Measurements from ENCODE around the gene SIDT1. TPM values are rescaled to one million over a fixed set of nuclear protein-coding genes. Genes with fewer than 3 reads are reported as not detected.
"Not testable (repeated sequence)": the region's sequence is repeated elsewhere in the genome, so short reads cannot be mapped to it uniquely, and the experiment has no call there.

SIDT1 gene
- total RNA-seq, 2 experiments from 2014 or later = 19.0 to 19.7 TPM

GRCh38 chr3:113634782-113635474 is 102.6 kb downstream of the SIDT1 start:
- H3K27me3 Mint-ChIP-seq = no peaks in the 10 kb centered on the region
- no peak overlapping the region for H3K4me3 Mint-ChIP-seq
- DNase-seq (no peak), ATAC-seq (no peak)
- H3K9me3 Mint-ChIP-seq (ENCODE audit: low read depth) = no peaks in the 10 kb centered on the region
- CTCF ChIA-PET = no interaction called here
- intact Hi-C loops (cut with DNase I, micrococcal nuclease) = no loop called here
- POLR2A ChIA-PET = interaction anchor here (0.6 kb wide), 1 partner anchor 33 kb away, joined by 3 read pairs; no protein-coding TSS in a partner anchor
- no peak overlapping the region for H3K27ac Mint-ChIP-seq
- peaks cover 6% of the 10 kb centered on the region for H3K36me3 Mint-ChIP-seq (ENCODE audit: low read depth)
- H3K4me1 Mint-ChIP-seq = no peaks in the 10 kb centered on the region

- H3K4me1 Mint-ChIP-seq; CTCF ChIA-PET; intact Hi-C loops (cut with DNase I, micrococcal nuclease); DNase-seq; H3K9me3 Mint-ChIP-seq (ENCODE audit: low read depth); H3K27ac Mint-ChIP-seq; ATAC-seq; H3K27me3 Mint-ChIP-seq; H3K4me3 Mint-ChIP-seq; H3K36me3 Mint-ChIP-seq (ENCODE audit: low read depth): not testable (repeated sequence)
- POLR2A ChIA-PET = interaction anchor here (0.6 kb wide), 1 partner anchor 32 kb away, joined by 3 read pairs; no protein-coding TSS in a partner anchor
Observed at GRCh38 chr3:113636034-113636433, 103.7 kb downstream of the SIDT1 start.

- no peaks in the 10 kb centered on the region for H3K4me1 Mint-ChIP-seq
- H3K9me3 Mint-ChIP-seq (ENCODE audit: low read depth) = no peaks in the 10 kb centered on the region
- no peak overlapping the region for H3K27ac Mint-ChIP-seq
- ATAC-seq = no peak
- intact Hi-C loops (cut with DNase I, micrococcal nuclease) = no loop called here
- H3K27me3 Mint-ChIP-seq = no peaks in the 10 kb centered on the region
- DNase-seq = no peak
- peaks cover 2% of the 10 kb centered on the region for H3K36me3 Mint-ChIP-seq (ENCODE audit: low read depth)
- ChIA-PET CTCF (interaction anchor here (0.7 kb wide), 1 partner anchor 309 kb away, joined by 3 read pairs; no protein-coding TSS in a partner anchor), POLR2A (no interaction called here)
- no peak overlapping the region for H3K4me3 Mint-ChIP-seq
Observed at GRCh38 chr3:113637756-113638155, 105.4 kb downstream of the SIDT1 start.

DNA sequence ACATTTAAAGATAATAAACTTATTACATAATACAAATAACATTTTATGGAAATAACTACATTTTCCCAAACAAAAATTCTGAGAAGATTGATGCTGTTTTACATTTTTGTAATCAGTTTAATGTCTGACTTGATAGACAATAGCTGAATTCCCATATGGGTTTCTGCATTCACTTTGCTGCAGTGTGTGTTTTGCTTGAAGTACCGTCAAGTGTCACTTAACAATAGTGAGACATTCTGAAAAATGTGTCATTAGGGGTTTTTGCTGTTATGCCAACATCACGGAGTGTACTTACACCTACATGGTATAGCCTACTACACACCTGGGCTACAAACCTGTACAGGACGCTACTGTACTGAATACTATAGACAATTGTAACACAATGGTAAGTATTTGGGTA is 106.6 kb downstream of the SIDT1 start:
- ATAC-seq (no peak), DNase-seq (no peak)
- Mint-ChIP-seq H3K9me3 (ENCODE audit: low read depth) (peaks cover under 1% of the 10 kb centered on the region), H3K4me3 (no peak overlapping the region), H3K27ac (no peak overlapping the region), H3K4me1 (no peaks in the 10 kb centered on the region), H3K27me3 (no peaks in the 10 kb centered on the region), H3K36me3 (ENCODE audit: low read depth) (peaks cover 2% of the 10 kb centered on the region)
- intact Hi-C loops (cut with DNase I, micrococcal nuclease) = no loop called here
- POLR2A ChIA-PET = no interaction called here
- CTCF ChIA-PET = no interaction called here

DNA sequence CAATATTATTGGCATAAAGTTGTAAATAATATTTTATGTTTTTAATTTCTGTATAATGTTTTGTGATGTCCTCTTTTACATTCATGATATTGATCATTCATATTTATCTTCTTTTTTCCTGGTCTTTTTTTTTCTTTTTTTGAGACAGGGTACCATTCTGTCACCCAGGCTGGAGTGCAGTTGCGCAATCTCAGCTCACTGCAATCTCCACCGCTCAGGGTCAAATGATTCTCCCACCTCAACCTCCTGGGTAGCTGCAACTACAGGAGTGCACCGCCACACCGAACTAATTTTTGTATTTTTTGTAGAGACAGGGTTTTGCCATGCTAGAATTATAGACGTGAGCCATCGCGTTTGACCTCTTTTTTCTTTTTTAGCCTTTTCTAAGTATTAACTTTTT is 111.2 kb downstream of the SIDT1 start:
- Mint-ChIP-seq H3K27ac (no peak overlapping the region), H3K27me3 (no peaks in the 10 kb centered on the region), H3K4me3 (no peak overlapping the region), H3K9me3 (ENCODE audit: low read depth) (peaks cover 18% of the 10 kb centered on the region), H3K4me1 (no peaks in the 10 kb centered on the region), H3K36me3 (ENCODE audit: low read depth) (peaks cover 10% of the 10 kb centered on the region)
- intact Hi-C loops (cut with DNase I, micrococcal nuclease) = no loop called here
- ATAC-seq (no peak), DNase-seq (no peak)
- POLR2A ChIA-PET = no interaction called here
- CTCF ChIA-PET = interaction anchor here (0.5 to 1.2 kb wide), 3 partner anchors 16 to 289 kb away, joined by 3 to 4 read pairs (median 4); no protein-coding TSS in a partner anchor

DNA sequence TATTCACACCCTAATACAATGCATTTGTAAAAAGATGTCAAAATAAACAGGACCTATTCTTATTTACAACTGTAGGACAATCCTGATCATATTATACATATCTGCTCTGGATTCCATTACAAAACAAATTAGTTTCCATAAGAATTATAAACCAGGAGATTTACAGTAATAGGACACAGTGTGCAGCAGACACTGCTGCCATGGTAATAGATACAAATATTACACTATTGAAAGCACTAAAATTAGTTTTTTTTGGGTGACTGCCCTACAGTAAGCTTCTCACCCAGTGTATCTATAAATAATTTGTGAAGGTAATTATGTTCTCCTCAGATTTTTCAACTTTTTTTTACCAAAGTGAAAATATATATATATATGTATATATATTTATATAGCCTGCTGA is 116.2 kb downstream of the SIDT1 start:
- Mint-ChIP-seq H3K9me3 (ENCODE audit: low read depth) (peaks cover 18% of the 10 kb centered on the region), H3K4me3 (no peak overlapping the region), H3K27me3 (no peaks in the 10 kb centered on the region), H3K4me1 (no peaks in the 10 kb centered on the region), H3K36me3 (ENCODE audit: low read depth) (peaks cover 10% of the 10 kb centered on the region), H3K27ac (no peak overlapping the region)
- intact Hi-C loops (cut with DNase I, micrococcal nuclease) = no loop called here
- DNase-seq (no peak), ATAC-seq (no peak)
- POLR2A ChIA-PET = no interaction called here
- CTCF ChIA-PET = no interaction called here

GRCh38 chr3:113649174-113649845 is 117.0 kb downstream of the SIDT1 start:
- ChIA-PET CTCF (interaction anchor here (1.0 to 1.9 kb wide), 2 partner anchors 12 to 72 kb away, joined by 3 to 5 read pairs; no protein-coding TSS in a partner anchor), POLR2A (interaction anchor here (0.6 kb wide), 1 partner anchor 92 kb away, joined by 7 read pairs; no protein-coding TSS in a partner anchor)
- H3K27ac Mint-ChIP-seq = no peak overlapping the region
- H3K4me3 Mint-ChIP-seq = no peak overlapping the region
- H3K27me3 Mint-ChIP-seq = no peaks in the 10 kb centered on the region
- peaks cover 10% of the 10 kb centered on the region for H3K36me3 Mint-ChIP-seq (ENCODE audit: low read depth)
- H3K9me3 Mint-ChIP-seq (ENCODE audit: low read depth) = peaks cover 14% of the 10 kb centered on the region
- ATAC-seq = no peak
- H3K4me1 Mint-ChIP-seq = no peaks in the 10 kb centered on the region
- intact Hi-C loops (cut with DNase I, micrococcal nuclease) = no loop called here
- no peak for DNase-seq

GRCh38 chr3:113654310-113654709 is 122.0 kb downstream of the SIDT1 start:
- intact Hi-C loops (cut with DNase I, micrococcal nuclease) = no loop called here
- H3K36me3 Mint-ChIP-seq (ENCODE audit: low read depth) = peaks cover 27% of the 10 kb centered on the region
- no peak overlapping the region for H3K4me3 Mint-ChIP-seq
- CTCF ChIA-PET = interaction anchor here (0.5 to 1.1 kb wide), 3 partner anchors 16 to 505 kb away, joined by 3 read pairs; no protein-coding TSS in a partner anchor
- no peaks in the 10 kb centered on the region for H3K9me3 Mint-ChIP-seq (ENCODE audit: low read depth)
- no peak overlapping the region for H3K27ac Mint-ChIP-seq
- H3K27me3 Mint-ChIP-seq = no peaks in the 10 kb centered on the region
- no peaks in the 10 kb centered on the region for H3K4me1 Mint-ChIP-seq
- ATAC-seq (no peak), DNase-seq (no peak)
- POLR2A ChIA-PET = no interaction called here

- POLR2A ChIA-PET = no interaction called here
- H3K36me3 Mint-ChIP-seq (ENCODE audit: low read depth) = peaks cover 33% of the 10 kb centered on the region
- no peak overlapping the region for H3K27ac Mint-ChIP-seq
- intact Hi-C loops (cut with DNase I, micrococcal nuclease) = no loop called here
- no peak for ATAC-seq
- no peaks in the 10 kb centered on the region for H3K9me3 Mint-ChIP-seq (ENCODE audit: low read depth)
- DNase-seq = no peak
- H3K27me3 Mint-ChIP-seq = no peaks in the 10 kb centered on the region
- H3K4me1 Mint-ChIP-seq = no peaks in the 10 kb centered on the region
- CTCF ChIA-PET = interaction anchor here (0.8 to 1.1 kb wide), 2 partner anchors 16 to 166 kb away, joined by 3 read pairs; no protein-coding TSS in a partner anchor
- no peak overlapping the region for H3K4me3 Mint-ChIP-seq
Observed at GRCh38 chr3:113654851-113655250, 122.5 kb downstream of the SIDT1 start.

DNA sequence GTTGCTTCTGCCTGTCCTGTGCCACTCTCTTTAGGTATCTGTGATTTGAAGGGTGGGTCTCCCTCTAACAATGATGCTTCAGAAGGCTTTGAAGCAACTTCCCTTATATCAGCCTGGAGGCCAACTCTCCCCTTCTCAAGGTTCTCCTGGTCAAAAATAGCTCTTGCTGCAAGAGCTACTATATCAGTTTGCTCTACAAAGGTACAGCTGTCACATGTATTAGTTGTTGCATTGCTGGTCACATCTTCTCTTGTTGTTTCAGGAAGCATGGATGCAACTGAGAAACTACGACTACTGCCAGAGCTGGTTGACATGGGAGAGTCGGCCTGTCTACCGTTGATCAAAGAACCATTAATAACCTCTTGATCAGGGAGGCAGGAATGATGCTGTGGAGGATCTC is 125.8 kb downstream of the SIDT1 start:
- ChIA-PET CTCF (no interaction called here), POLR2A (no interaction called here)
- Mint-ChIP-seq H3K4me3 (no peak overlapping the region), H3K4me1 (no peaks in the 10 kb centered on the region), H3K9me3 (ENCODE audit: low read depth) (no peaks in the 10 kb centered on the region), H3K36me3 (ENCODE audit: low read depth) (peaks cover 52% of the 10 kb centered on the region), H3K27ac (no peak overlapping the region), H3K27me3 (no peaks in the 10 kb centered on the region)
- ATAC-seq (no peak), DNase-seq (no peak)
- intact Hi-C loops (cut with DNase I, micrococcal nuclease) = no loop called here

DNA sequence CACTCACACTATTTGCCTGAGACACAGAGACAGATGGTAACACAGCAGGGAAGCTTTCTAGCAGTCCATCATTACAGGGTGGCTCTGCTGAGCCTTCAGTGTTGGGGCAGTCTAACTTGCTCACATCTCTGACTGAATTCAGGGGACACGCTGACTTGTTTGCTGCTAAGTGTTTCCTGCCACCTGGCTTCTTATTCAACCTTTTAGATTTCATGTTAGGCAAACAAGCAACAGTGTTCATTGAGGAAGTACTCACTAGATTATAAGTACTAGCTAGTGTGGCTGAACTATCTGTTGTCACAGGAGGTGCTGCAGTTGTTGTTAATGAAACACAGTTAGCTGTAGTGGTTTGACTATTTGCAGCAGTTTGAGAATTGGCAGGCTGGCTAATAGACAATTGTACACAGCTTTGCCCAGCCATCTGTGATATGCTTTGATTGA is 126.8 kb downstream of the SIDT1 start:
- no peak for DNase-seq
- Mint-ChIP-seq H3K36me3 (ENCODE audit: low read depth) (peaks cover 58% of the 10 kb centered on the region), H3K4me1 (no peaks in the 10 kb centered on the region), H3K9me3 (ENCODE audit: low read depth) (no peaks in the 10 kb centered on the region), H3K27me3 (no peaks in the 10 kb centered on the region), H3K4me3 (no peak overlapping the region), H3K27ac (no peak overlapping the region)
- intact Hi-C loops (cut with DNase I, micrococcal nuclease) = no loop called here
- no peak for ATAC-seq
- POLR2A ChIA-PET = no interaction called here
- CTCF ChIA-PET = no interaction called here

DNA sequence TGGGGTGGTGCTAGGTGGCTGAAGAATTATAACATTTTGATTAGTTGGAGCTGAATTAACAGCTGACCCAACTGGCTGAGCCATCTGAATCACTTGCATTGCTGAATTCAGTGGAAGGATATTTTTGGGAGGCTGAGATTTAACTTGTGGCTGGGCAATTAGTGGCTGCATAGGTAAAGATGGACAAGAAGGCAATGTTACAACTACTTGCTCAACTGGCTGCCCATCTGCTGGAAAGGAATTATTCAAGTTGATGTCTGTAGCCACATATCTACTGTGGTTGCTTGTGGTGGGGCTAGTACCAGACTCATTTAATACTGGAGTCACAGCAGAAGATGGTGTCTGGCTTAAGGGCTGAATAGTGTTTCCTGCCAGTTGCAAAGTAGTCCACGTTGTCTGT is 127.6 kb downstream of the SIDT1 start:
- ATAC-seq (no peak), DNase-seq (no peak)
- Mint-ChIP-seq H3K4me1 (no peaks in the 10 kb centered on the region), H3K27ac (no peak overlapping the region), H3K4me3 (no peak overlapping the region), H3K27me3 (no peaks in the 10 kb centered on the region), H3K9me3 (ENCODE audit: low read depth) (no peaks in the 10 kb centered on the region), H3K36me3 (ENCODE audit: low read depth) (peaks cover 60% of the 10 kb centered on the region)
- POLR2A ChIA-PET = no interaction called here
- intact Hi-C loops (cut with DNase I, micrococcal nuclease) = no loop called here
- CTCF ChIA-PET = interaction anchor here (0.7 kb wide), 1 partner anchor 13 kb away, joined by 3 read pairs; no protein-coding TSS in a partner anchor
